Endothelial cell of umbilical vein (primary cell): ENCODE measurements around the gene EPDR1. TPM values are rescaled to one million over a fixed set of nuclear protein-coding genes. Genes with fewer than 3 reads are reported as not detected.

Source experiments
- BruUV-seq: library from RNA; stranded (reverse); fragments of 400-500 nt; replicated peaks from 2 replicates; lab custom pipeline; 2021; lab: Mats Ljungman, UMichigan
- CTCF ChIA-PET: fragments of 300-600, 350-600 bp; sonication (Branson Sonifier 250); formaldehyde crosslinking; loops from one replicate; lab custom pipeline; 2021; ENCODE audit warnings: antibody characterized with exemption, inconsistent platforms; lab: Charles Lee
- POLR2A ChIA-PET: fragments of 300-600, 350-600 bp; sonication (Branson Sonifier 250); formaldehyde crosslinking; loops from one replicate; lab custom pipeline; 2021; ENCODE audit warnings: antibody characterized with exemption, inconsistent platforms; lab: Charles Lee
- DNase-seq: peaks from one replicate; pipeline ENCODE4 v3.0.0-alpha.2; 2011; ENCODE audit warnings: low read depth, low spot score
- FAIRE-seq: peaks from 2 replicates; lab custom pipeline; 2011; peaks lifted over from hg19 to GRCh38; lab: Jason Lieb, UNC
- H2AFZ ChIP-seq: 2 replicates; pipeline ENCODE4 v1.6.0; 2012; ENCODE audit warnings: low read depth, low read length, control low read depth, inconsistent platforms
- H3K27ac ChIP-seq: 2 replicates; pipeline ENCODE4 v1.5.1; 2011; ENCODE audit warnings: low read depth, mild to moderate bottlenecking, control low read depth, low read length, moderate library complexity; ENCODE audit not compliant: insufficient read depth
- H3K27me3 ChIP-seq, 2 experiments: 2 replicates each; pipeline versions ENCODE4 v1.6.0 to v1.6.1; 2011; ENCODE audit warnings: low read length in 2 of 2, mixed read lengths in 1 of 2; ENCODE audit not compliant: control insufficient read depth in 2 of 2, insufficient read depth in 2 of 2
- H3K36me3 ChIP-seq, 2 experiments: 2 replicates in 1 of 2; 3 replicates in 1 of 2; pipeline ENCODE4 v1.5.1; 2011; ENCODE audit warnings: low read length in 2 of 2, mild to moderate bottlenecking in 1 of 2, moderate library complexity in 1 of 2; ENCODE audit not compliant: control insufficient read depth in 2 of 2, insufficient read depth in 2 of 2; ENCODE audit errors: extremely low read depth in 1 of 2
- H3K4me1 ChIP-seq: 3 replicates; pipeline ENCODE4 v1.5.1; 2011; ENCODE audit warnings: mild to moderate bottlenecking, low read length; ENCODE audit not compliant: control insufficient read depth, insufficient read depth; ENCODE audit errors: extremely low read depth
- H3K4me2 ChIP-seq: 2 replicates; pipeline ENCODE4 v1.6.1; 2011; ENCODE audit warnings: low read length, control low read depth, mixed read lengths; ENCODE audit not compliant: insufficient read depth
- H3K4me3 ChIP-seq, 3 experiments: fragments of 200-600 bp in 1 of 3; sonication (generic), shearing (Covaris generic) in 1 of 3; replicated peaks in 1 of 3; 2 replicates each; pipeline ENCODE4 v1.5.1; 2011 to 2016; ENCODE audit warnings: control low read depth in 3 of 3, low read length in 3 of 3, mild to moderate bottlenecking in 2 of 3, inconsistent platforms in 1 of 3, low read depth in 1 of 3, moderate library complexity in 1 of 3; ENCODE audit not compliant: insufficient read depth in 1 of 3
- H3K79me2 ChIP-seq: 2 replicates; pipeline ENCODE4 v1.6.0; 2012; ENCODE audit warnings: low read length, inconsistent platforms; ENCODE audit not compliant: control insufficient read depth, insufficient read depth
- H3K9ac ChIP-seq: replicated peaks from 2 replicates; pipeline ENCODE3; 2011; ENCODE audit warnings: low read length, control low read depth; ENCODE audit not compliant: insufficient read depth; ENCODE audit errors: extremely low read depth
- H3K9me1 ChIP-seq: replicated peaks from 3 replicates; pipeline ENCODE4 v1.6.0; 2011; ENCODE audit warnings: mild to moderate bottlenecking, low read length; ENCODE audit not compliant: control insufficient read depth, insufficient read depth; ENCODE audit errors: extremely low read depth
- H3K9me3 ChIP-seq: replicated peaks from 2 replicates; pipeline ENCODE4 v1.5.1; 2012; ENCODE audit warnings: low read length, inconsistent platforms; ENCODE audit not compliant: control insufficient read depth, insufficient read depth
- H4K20me1 ChIP-seq: replicated peaks from 2 replicates; pipeline ENCODE3; 2011; ENCODE audit warnings: mild to moderate bottlenecking, low read length; ENCODE audit not compliant: control insufficient read depth, insufficient read depth; ENCODE audit errors: extremely low read depth
- CTCF ChIP-seq, 2 donors: IDR thresholded peaks; 1 replicate in 1 of 2; 2 replicates in 1 of 2; pipeline ENCODE4 v1.5.1; 2011; ENCODE audit warnings: low read length in 2 of 2, mild to moderate bottlenecking in 2 of 2, moderate library complexity in 2 of 2, control low read depth in 1 of 2, inconsistent platforms in 1 of 2, low read depth in 1 of 2; ENCODE audit not compliant: insufficient read depth in 1 of 2; ENCODE audit errors: extremely low read depth in 1 of 2
- EZH2 ChIP-seq: IDR thresholded peaks from 2 replicates; pipeline ENCODE4 v1.6.1; 2012; ENCODE audit warnings: borderline replicate concordance, low read depth, mild to moderate bottlenecking, moderate library complexity, low read length, inconsistent platforms; ENCODE audit not compliant: severe bottlenecking
- FOS ChIP-seq: IDR thresholded peaks from 2 replicates; pipeline ENCODE4 v1.6.1; 2011; ENCODE audit warnings: mild to moderate bottlenecking, low read length, moderate library complexity, borderline replicate concordance; ENCODE audit not compliant: insufficient read depth
- GATA2 ChIP-seq: IDR thresholded peaks from 2 replicates; pipeline ENCODE4 v1.7.0; 2011; ENCODE audit warnings: low read depth, mild to moderate bottlenecking, moderate library complexity, mixed read lengths, low read length; ENCODE audit not compliant: insufficient read length, insufficient read depth
- JUN ChIP-seq: IDR thresholded peaks from 2 replicates; pipeline ENCODE4 v1.6.1; 2011; ENCODE audit warnings: borderline replicate concordance, low read depth; ENCODE audit not compliant: insufficient read length, insufficient read depth
- MAX ChIP-seq: IDR thresholded peaks from 2 replicates; pipeline ENCODE4 v1.6.1; 2011; ENCODE audit not compliant: insufficient read depth, insufficient read length
- MYC ChIP-seq: IDR thresholded peaks from one replicate; pipeline ENCODE4 v1.6.1; 2011; ENCODE audit warnings: mild to moderate bottlenecking, low read depth, low read length
- POLR2A ChIP-seq: IDR thresholded peaks from 2 replicates; pipeline ENCODE4 v1.6.1; 2012; ENCODE audit warnings: low read depth, mild to moderate bottlenecking, control low read depth, low read length
- POLR2AphosphoS5 ChIP-seq: IDR thresholded peaks from 2 replicates; pipeline ENCODE4 v1.6.1; 2012; ENCODE audit warnings: low read depth, mild to moderate bottlenecking, control low read depth, low read length, moderate library complexity; ENCODE audit not compliant: insufficient read depth
- dilution Hi-C: fragments of 300-500 bp; cut with MboI; formaldehyde crosslinking; loops from one replicate; pipeline ENCODE4 v1.15.0; 2019; ENCODE audit warnings: low sequenced_read_pairs; ENCODE audit not compliant: extremely low pct_ligation_motif_present
- intact Hi-C: fragments of 100-400 bp; cut with micrococcal nuclease; formaldehyde crosslinking; loops from one replicate; pipeline ENCODE4 v1.10.0; 2022
- polyA plus RNA-seq, 4 experiments: library from polyadenylated mRNA; depleted of rRNA in 3 of 4; stranded (reverse) in 3 of 4; unstranded in 1 of 4; fragments of >200 nt; gene quantifications; 2 replicates each; pipeline versions ENCODE4 v1.2.1 to v1.2.3, GENCODE V29; 2011 to 2012; ENCODE audit warnings: missing spikeins in 1 of 4
- total RNA-seq: library from RNA; stranded (reverse); gene quantifications from 2 replicates; pipeline ENCODE4 v1.2.3, GENCODE V29; 2021

Gene EPDR1
- total and polyA plus RNA-seq, 2 donors (not counting 3 experiments of a cell fraction or from before 2014, with no cell fraction given) = 0.40 to 0.66 TPM

GRCh38 chr7:38000272-38000671 is 79.8 kb downstream of the EPDR1 start:
- Histone ChIP-seq H4K20me1 (no peaks in the 10 kb centered on the region), H3K27me3 (no peaks in the 10 kb centered on the region), H3K27ac (no peak overlapping the region), H3K4me3 (no peak overlapping the region), H3K9me1 (no peaks in the 10 kb centered on the region), H3K4me2 (no peak overlapping the region), H3K9me3 (no peaks in the 10 kb centered on the region), H3K4me1 (no peaks in the 10 kb centered on the region), H3K9ac (no peak overlapping the region), H2AFZ (no peak overlapping the region), H3K36me3 (no peaks in the 10 kb centered on the region), H3K79me2 (no peaks in the 10 kb centered on the region)
- POLR2A ChIA-PET = no interaction called here
- CTCF ChIA-PET = no interaction called here
- BruUV-seq = no TSS peak
- dilution Hi-C loops (no loop called here), intact Hi-C loops (no loop called here)
- FAIRE-seq (no peak), DNase-seq (no peak)
- TF ChIP-seq GATA2 = no peak
- TF ChIP-seq EZH2 = no peak
- TF ChIP-seq CTCF (IDR thresholded peaks at IDR 0.05; ENCODE audit: extremely low read depth in 1 of 2, insufficient read depth in 1 of 2, low read depth in 1 of 2, low read length in 2 of 2) = no peak
- no peak for TF ChIP-seq MYC
- TF ChIP-seq FOS = no peak
- no peak for TF ChIP-seq JUN
- TF ChIP-seq POLR2AphosphoS5 = no peak
- TF ChIP-seq MAX = no peak
- no peak for TF ChIP-seq POLR2A

Other genes starting within 250 kb of the EPDR1 start
- gene GPR141, start 236.9 kb upstream of the EPDR1 start, total RNA-seq = not detected in 2 replicates
- gene GPR141, start 236.9 kb upstream of the EPDR1 start, polyA plus RNA-seq = not detected in 2 replicates
- not detected in 2 replicates for gene NME8, start 72.0 kb upstream of the EPDR1 start, total RNA-seq
- gene NME8, start 72.0 kb upstream of the EPDR1 start, polyA plus RNA-seq = not detected in 2 replicates
- not detected in 2 replicates for gene SFRP4, start 3.8 kb upstream of the EPDR1 start, total RNA-seq
- gene SFRP4, start 3.8 kb upstream of the EPDR1 start, polyA plus RNA-seq = not detected in 2 replicates